Measurements from ENCODE around the gene TSPAN1.

TSPAN1 gene

DNA sequence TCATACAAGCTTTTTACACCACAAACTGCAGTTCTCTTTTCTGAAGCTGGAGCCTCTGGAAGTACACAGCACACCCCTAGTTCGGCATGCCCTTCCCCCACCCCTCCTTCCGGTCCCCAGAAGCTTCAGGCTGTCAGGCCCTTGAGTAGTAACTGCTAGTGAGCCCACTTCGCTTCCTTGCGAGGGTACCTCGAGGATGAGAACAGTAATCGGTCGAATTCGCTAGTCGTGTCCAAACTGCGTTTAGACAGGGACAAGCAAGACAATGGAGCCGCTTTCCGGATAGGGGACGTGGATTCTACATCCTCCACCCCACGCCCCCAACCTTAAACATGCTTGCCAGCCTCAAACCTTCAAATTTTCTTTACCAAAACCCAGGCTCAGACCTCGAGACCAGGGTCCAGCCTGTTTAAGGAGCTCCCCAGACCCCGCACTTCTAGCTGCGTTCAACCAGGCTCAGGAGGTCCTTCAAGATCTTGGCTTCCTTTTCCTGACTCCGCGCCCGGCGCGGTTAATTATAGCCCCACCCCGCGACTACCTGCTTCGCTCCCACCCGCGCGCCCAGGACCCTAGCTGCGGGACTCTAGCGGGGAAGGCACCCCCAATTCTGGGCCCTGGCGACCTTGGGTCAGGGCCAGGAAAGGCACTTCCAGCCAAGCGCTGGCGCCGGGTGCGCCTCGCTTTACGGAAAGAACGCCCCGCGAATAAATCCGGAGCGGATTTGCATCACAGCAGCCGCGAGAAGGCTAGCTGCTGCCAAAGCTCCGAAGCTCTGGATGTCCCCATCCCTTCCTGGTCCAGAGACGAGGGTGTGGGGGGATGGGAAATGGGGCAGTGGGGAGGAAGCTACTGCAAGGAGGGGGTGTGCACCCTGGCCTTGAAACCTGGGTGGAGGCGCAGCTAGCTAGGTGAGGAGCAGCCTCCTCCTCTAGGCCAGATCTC, 8.1 kb upstream of the TSPAN1 start:
- peak; percentile 76 for DNase-seq

DNA sequence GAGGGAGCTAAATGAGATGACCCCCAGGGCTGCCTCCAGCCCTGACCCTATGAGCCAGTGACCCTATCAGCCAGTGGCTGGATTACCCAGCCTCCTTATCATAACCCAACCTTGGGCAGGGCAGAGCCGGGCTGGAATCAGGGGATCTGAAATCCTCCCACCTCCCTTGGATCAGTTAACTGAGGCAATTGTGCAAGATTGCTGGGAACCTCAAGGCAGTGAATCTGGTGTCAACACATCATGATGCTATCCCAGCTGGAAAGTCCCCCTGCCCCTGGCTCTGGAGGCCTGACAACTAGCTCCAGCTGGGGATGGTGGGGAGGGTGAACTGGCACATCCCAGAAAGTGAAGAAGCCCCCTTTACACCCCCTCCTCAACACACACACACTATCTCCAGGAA, 6.4 kb upstream of the TSPAN1 start:
- DNase-seq, result no peak

DNA sequence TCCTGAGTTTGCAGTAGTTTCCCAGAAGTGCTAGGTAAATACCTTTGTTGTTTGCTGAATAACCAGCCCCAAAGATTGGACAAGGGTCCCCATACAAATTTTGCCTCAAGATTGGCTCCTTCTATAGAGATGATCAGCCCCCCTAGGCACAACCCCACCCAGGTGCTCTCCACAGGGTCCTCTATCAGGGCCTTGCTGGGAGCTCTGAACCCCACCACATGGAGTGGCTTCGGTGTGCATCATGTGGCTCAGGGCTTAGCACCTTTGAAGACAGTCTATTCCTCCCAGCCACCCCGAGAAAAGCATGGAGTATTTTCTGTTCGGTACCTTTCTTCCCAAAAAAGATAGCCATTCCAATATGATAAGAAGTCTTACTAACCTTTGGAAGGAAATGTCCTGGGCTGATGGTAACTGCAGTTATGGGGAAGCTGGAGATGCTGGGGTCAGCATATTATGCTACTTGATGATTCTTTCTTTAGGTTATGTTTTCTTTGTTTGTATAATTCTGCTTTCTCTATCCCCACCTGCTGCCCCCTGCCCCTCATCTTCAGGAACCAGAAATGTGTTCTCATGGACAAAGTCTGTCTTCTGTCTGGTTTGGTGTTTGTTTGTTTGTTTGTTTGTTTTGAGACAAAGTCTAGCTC, 5.0 kb upstream of the TSPAN1 start:
- DNase-seq, result peak; percentile 42

DNA sequence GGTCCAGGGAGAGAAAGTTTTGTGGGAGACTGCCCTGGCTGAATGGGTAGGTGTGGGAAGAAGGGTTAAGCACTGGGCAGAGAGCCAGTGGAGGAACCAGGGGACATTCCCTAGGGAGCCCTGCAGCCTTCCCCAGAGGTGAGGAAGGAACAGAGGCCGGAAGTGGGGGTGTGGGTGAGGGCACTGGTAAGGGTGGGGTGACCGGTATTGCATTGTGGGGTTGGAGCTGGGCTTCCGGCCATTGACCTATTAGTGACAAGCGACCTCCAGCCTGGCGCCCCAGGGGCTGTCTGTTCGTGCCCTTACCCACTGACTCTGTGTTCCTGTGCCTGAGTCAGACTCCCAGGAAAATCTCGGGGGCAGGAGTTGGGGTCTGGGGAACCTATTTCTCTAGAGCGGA, 3.5 kb upstream of the TSPAN1 start:
- DNase-seq, result peak; percentile 16

DNA sequence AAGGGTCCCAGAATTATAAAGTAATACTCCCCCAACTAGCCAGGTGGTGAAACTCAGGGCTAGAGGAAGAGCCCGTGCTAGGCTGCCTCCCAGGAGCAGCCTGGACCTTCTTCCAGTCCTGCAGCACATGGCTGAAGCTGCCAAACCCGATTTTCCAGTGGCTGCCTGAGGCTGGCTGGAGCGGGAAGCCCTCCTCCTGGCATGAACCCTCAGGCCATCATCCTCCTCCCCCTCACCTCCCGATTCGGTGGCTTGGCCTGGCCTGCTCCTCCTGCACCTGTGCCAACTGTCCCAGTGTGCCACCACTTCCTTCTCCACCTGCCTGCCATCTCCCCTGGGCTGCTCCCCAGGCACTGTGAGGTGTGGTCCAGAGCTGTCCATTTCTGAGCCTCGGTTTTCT, 3.0 kb upstream of the TSPAN1 start:
- peak; percentile 27 for DNase-seq

DNA sequence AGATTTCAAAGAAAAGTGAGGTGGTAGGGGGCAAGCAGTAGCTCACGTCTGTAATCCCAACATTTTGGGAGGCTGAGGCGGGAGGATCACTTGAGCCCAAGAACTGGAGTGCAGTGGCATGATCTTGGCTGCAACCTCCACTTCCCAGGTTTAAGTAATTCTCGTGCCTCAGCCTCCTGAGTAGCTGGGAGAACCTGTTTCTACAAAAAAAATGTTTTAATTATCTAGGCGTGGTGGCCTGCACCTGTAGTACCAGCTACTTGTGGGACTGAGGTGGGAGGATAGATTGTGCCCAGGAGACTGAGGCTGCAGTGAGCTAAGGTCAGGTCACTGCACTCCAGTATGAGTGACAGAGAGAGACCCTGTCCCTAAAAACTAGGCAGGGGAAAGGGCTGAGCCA, 2.6 kb upstream of the TSPAN1 start:
- peak; percentile 1 for DNase-seq

DNA sequence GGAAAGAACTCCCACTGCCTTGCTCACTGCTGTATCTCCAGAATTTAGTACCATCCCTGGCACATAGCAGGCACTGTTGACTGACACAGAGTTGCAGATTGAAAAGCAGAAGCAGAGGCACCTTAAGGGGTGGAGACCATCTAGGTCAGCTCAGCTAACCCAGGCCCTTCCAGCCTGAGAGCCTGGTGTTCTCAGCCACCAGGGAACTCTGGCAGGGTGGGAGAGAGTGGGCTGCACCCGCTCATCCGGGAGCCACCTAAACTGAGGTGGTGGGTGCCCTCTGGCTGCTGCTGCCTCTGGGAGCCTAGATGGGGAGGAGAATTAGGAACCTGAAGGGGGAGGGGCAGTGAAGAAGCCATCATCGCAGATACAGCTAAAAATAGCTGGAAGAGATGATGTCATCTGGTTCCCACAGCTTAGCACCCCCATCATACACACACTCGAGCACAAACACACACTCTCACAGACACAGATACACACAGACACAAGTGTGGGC, 1.5 kb upstream of the TSPAN1 start:
- DNase-seq, result peak; percentile 19

DNA sequence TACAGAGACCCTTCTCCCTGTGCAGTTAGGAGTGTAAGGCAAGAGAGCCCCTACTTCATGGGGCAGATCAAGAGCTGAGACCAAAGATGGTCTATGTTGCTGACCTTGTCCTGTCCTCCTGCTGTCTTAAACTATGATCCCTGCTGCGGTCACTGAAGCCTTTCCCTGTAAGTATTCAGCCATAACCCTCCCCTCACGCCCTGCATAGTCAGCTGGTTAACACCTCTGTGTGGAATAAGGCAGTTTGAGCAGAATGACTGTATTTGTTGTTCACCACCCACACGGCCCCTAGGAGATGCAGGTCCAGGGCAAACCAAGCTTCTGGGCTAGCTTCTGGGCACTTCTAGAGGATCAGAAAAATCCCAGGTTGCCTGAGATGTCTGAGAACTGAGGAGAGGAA, 356 bp downstream of the TSPAN1 start:
- DNase-seq, result peak; percentile 36

DNA sequence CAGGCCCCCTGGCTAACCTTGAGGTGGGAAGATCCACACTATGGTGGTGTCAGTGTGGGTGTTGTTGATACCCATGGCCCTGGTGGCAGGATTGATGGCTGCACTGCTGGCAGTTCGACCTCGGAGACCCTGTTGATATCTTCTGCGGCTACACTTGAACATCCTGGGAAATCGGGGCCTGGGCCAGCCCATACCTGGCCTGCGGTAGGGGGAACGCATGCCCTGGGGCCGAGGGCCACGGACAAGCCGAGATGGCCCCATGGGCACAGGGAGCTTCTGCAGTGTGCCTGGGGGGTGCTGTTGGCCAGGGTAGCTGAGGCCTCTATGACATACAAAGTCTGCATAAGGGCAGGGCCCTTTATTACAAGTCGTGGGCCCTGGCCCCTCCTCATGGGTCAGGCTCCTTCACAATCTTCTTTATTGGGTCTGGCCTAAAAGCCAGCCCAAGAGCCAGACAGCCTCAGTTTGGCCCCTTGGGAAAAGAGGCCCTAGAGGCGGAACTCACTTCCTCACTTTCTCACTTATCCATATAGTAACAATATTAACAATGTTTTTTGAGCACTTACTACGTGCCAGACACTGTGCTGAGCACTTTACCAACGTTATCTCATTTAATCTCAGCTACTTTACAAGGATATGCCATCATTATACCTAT, 1.5 kb downstream of the TSPAN1 start, which contains the start of gene P3R3URF:
TSS of gene P3R3URF (minus strand) at position 278 of the 655 bp plus-strand sequence. CDS start at position 261, 17 bp downstream.
- peak; percentile 16 for DNase-seq

DNA sequence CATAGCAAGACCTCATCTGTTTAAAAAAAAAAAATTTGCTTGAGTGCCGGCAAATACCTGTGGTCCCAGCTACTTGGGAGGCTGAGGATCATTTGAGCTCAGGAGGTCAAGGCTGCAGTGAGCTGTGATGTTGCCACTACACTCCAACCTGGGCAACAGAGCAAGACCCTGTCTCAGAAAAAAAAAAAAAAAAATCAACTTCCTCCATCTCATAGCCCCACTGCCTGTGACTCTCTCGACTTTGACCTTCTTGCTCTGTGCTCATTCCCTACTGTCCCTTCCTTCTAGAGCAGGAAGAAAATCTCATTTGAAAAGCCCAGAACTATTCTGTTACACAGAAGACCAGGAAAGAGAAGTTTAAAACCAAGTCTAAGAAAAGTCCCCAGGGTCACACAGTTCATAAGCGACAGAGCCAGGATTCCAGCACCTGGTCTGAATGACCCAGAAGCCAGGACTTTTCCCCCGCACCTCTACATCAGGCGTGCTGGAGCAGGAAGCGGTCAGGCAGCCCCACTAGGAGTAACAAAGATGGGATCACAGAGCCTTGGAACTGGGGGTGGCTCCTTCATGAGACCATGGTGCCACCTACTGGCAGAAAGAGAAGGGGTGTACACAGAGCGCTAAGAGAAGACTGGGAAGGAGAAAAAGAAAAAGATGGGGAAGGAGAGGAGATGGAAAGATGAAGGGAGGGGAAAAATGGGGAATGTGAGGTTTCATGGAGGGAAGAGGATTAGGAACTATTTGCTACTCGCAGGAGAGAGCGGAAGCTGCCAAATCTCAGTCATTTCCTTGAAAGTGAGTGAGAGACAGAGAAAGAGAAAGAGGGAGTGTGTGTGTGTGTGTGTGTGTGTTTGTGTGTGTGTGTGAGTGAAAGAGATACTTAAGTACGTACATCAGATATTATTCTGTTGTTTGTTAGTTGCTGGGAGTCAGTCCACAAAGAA, 4.5 kb downstream of the TSPAN1 start:
- peak; percentile 83 for DNase-seq

DNA sequence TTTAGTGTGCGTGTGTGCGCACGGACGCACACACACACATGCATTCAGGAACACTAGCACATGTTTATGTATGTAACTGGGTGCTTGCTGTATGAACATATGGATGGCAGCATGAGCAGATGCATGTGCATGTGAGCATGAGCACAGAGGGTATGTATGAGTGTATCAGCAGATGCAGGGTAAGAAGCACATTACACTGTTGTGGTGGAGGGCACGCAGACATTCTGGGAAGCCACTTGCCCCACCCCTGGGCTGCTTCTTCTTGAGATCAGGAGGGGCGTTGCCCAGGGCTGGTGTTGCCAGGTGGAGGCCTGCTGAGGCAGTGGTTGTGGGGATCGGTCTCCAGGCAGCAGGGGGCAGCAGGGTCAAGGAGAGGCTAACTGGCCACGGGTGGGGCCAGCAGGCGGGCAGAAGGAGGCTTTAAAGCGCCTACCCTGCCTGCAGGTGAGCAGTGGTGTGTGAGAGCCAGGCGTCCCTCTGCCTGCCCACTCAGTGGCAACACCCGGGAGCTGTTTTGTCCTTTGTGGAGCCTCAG, 5.3 kb downstream of the TSPAN1 start:
- DNase-seq, result no peak

DNA sequence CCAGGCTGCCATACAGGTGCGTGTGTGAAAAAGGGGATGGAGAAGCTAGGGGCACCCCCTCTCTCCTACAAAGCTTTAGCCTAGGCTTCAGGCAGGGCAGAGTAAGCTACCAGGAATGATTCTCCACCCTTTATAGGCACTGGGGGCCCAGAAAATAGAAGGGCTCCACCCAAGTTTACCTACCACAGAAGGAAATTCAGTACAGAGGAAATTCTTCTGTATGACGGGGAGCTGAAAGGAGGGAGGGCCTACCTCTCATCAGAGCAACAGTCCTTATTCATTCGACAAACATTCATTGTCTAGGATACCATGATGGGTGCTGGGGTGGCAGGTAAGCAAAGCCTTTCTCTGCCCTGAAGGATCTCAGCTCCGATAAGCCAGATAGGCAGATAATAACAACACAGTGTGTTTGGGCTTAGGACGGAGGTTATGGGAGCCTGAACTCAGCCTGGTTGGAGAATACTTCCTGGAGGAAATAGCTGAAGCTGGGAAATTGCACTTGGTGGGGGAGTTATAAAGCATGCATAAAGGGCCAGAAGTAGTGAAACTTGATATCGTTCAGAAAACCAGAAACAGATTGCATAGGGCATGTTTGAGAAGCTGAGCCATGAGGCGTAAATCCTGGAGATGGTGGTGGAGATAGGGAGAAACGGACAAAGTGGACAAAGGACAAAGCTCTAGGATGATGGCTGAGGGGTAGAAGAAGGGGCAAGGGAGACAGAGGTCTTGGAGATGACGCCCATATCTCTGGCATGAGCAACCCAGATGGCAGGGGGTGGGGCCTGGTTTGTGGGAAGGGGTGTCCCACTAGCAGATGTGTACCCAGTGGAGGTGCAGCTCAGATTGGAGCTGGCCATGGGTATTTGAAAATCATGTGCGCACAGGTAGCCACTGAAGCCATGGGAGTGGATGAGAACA, 6.7 kb downstream of the TSPAN1 start:
- no peak for DNase-seq

DNA sequence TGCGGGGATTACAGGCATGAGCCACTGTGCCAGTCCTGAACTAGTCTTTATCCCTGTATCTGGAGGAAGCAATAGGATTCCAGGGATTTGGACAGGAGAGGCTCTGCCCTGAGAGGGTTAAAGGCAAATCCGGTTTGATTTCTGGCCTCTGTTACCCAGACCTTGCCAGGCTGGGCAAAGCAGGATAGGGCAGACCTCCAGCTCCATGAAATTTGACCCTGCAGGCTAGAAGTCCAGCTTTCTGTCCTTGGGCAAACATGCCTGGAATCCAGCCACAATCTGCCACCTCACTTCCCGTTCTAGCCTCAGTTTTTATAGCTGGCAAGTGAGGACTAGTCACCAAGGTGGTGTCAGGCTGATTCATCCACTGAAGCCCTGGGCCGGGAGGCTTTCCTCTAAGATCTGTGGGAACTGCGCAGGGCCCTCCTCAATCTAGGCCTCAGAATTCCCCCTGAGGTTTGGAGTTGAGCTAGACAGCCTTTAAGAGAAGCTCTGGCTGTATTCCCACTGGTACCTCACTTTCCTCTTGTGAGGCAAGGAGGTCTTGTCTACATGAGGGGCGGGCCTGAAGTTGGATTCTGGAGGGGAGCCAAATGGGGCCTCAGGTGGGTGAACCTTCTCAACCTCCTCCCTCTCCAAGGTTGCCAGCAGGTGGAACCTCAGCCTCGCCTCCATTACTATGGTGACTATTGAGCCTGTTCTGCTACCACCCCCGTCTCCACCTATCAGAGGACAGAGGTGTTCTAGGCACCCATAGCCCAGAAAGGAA, 8.4 kb downstream of the TSPAN1 start:
- no peak for DNase-seq

DNA sequence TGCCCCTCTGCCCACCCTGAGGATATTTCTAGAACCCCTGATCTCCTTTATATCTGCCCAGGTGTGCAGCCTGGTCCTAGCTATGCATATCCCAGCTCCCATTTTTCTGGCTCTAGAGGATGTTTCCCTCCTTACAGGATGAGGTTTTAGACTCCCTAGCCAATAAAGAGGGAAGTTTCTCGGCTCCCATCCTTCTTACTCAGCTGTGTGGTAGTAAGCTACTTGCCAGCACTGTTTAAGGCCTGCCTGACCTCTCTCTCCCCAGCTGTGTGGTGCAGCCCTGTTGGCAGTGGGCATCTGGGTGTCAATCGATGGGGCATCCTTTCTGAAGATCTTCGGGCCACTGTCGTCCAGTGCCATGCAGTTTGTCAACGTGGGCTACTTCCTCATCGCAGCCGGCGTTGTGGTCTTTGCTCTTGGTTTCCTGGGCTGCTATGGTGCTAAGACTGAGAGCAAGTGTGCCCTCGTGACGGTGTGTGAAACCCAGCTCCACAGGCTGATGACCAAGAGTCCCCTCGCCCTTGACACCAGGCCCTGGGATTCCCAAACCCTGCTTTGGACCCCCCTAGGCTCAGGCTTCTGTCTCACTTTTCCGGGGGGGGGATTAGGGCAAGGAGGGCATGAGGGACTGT, 9.2 kb downstream of the TSPAN1 start:
- no peak for DNase-seq

DNA sequence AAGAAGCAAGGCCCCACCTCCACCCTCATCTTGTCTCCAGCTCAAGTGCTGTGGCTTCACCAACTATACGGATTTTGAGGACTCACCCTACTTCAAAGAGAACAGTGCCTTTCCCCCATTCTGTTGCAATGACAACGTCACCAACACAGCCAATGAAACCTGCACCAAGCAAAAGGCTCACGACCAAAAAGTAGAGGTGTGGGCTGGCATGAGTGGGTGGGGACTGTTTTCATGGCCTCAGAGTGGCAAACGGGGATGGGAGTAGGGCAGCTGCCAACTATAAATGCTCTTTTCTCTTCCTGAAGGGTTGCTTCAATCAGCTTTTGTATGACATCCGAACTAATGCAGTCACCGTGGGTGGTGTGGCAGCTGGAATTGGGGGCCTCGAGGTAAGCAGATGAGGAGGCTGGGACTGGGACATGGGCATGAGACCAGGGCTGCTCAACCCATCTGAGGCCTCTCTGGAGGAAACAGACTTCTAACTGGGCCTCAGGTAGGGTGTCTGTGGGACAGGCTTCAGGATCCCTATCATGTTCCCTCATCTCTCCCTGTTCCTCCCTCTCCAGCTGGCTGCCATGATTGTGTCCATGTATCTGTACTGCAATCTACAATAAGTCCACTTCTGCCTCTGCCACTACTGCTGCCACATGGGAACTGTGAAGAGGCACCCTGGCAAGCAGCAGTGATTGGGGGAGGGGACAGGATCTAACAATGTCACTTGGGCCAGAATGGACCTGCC, 10.2 kb downstream of the TSPAN1 start:
- DNase-seq, result peak; percentile 83

DNA sequence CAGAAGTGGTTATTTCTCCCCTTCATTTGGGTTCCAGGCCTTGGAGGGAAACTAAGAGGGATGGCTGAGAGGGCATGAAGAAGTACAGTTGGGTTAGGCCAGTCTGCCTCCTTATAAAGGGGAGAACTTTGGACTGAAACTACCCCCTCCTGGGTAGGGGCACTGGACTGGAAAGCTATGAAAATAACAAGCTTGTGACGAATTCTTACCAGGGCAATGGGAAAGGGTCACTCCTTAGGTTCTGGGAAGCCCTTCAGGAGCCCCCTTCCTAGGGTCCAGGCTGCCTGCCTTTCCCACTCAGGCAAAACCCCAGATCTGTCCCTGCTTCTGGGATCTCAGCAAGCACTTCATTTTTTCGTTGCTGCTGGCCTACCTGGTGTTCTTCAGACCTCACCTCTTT, 11.2 kb downstream of the TSPAN1 start:
- DNase-seq, result no peak

DNA sequence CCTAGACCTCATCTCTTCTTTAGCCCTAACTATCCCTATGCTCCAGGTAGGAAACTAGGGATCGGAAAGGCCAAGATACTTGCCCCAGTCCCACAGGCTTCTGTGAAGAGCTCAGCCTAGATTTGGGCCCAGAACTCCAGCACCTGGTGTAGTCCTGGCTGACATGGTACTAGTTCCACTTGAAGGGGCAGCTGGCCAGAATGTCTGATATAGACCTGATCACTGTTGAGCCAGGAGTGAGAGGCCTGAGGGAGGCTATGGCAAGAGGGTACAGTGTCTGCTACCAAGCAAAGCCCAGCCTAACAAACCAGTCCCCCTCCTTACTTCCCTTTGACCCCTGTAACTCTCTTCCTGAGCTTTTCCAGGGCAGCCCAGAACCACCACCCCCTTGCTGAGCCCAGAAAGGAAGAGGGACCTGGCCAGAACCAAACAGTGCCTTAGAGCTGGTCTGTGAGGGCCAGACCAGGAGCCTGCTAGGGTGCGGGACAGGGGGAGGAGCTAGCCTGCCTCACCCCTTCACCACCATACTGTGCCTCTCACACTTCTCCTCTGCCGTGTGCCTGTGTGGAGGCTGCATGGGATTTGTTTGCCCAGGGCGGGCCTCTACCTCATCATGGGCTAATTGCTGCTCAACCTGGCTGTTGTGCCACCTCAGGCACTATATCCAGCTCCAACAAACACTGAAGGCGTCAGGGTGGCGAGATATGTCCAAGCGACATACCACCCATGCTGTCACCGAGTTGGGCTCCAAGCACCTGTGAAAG, 12.4 kb downstream of the TSPAN1 start:
- no peak for DNase-seq
